KMS-11 (cell line): ENCODE data around the gene PROCA1.

Experiments
- H2AFZ ChIP-seq: fragments of 200-600 bp; sonication (generic); 2 replicates; pipeline ENCODE4 v1.6.1; 2016; ENCODE audit warnings: antibody characterized with exemption, mixed run types, low read depth
- H3K27ac ChIP-seq: fragments of 200-600 bp; sonication (generic); 2 replicates; pipeline ENCODE4 v1.6.1; 2016; ENCODE audit warnings: mild to moderate bottlenecking, mixed run types
- H3K27me3 ChIP-seq: fragments of 200-600 bp; sonication (generic); 2 replicates; pipeline ENCODE4 v1.6.1; 2017; ENCODE audit warnings: mild to moderate bottlenecking, low read depth, mixed run types, moderate library complexity; ENCODE audit not compliant: insufficient read depth
- H3K36me3 ChIP-seq: fragments of 200-600 bp; sonication (generic); 2 replicates; pipeline ENCODE4 v1.6.1; 2017; ENCODE audit warnings: mild to moderate bottlenecking, mixed run types; ENCODE audit not compliant: insufficient read depth
- H3K4me1 ChIP-seq: fragments of 200-600 bp; sonication (generic); 2 replicates; pipeline ENCODE4 v1.6.1; 2016; ENCODE audit warnings: mild to moderate bottlenecking, low read depth, mixed run types; ENCODE audit not compliant: poor library complexity, severe bottlenecking
- H3K4me2 ChIP-seq: fragments of 200-600 bp; sonication (generic); 2 replicates; pipeline ENCODE4 v1.7.0; 2016; ENCODE audit warnings: mild to moderate bottlenecking, mixed run types
- H3K4me3 ChIP-seq: fragments of 200-600 bp; sonication (generic); IDR thresholded peaks from 2 replicates; pipeline ENCODE4 v1.6.1; 2017; ENCODE audit warnings: low read depth, low read length, mixed read lengths; ENCODE audit not compliant: insufficient read depth
- H3K79me2 ChIP-seq: fragments of 200-600 bp; sonication (generic); 2 replicates; pipeline ENCODE4 v1.6.1; 2016; ENCODE audit warnings: low read depth, mixed run types; ENCODE audit not compliant: insufficient read depth
- H3K9ac ChIP-seq: fragments of 200-600 bp; sonication (generic); 2 replicates; pipeline ENCODE4 v1.6.1; 2016; ENCODE audit warnings: mild to moderate bottlenecking, mixed run types
- H4K20me1 ChIP-seq: fragments of 200-600 bp; sonication (generic); 2 replicates; pipeline ENCODE4 v1.6.1; 2016; ENCODE audit warnings: mild to moderate bottlenecking, mixed run types; ENCODE audit not compliant: insufficient read depth
- TF ChIP-seq, protein P1 (sequence below): fragments of 200-600 bp; sonication (generic); conservative IDR thresholded peaks from 2 replicates; pipeline ENCODE4 v1.6.1; 2017; ENCODE audit warnings: low read depth, mild to moderate bottlenecking, antibody characterized with exemption, low read length, moderate library complexity, mixed read lengths

Gene PROCA1

DNA sequence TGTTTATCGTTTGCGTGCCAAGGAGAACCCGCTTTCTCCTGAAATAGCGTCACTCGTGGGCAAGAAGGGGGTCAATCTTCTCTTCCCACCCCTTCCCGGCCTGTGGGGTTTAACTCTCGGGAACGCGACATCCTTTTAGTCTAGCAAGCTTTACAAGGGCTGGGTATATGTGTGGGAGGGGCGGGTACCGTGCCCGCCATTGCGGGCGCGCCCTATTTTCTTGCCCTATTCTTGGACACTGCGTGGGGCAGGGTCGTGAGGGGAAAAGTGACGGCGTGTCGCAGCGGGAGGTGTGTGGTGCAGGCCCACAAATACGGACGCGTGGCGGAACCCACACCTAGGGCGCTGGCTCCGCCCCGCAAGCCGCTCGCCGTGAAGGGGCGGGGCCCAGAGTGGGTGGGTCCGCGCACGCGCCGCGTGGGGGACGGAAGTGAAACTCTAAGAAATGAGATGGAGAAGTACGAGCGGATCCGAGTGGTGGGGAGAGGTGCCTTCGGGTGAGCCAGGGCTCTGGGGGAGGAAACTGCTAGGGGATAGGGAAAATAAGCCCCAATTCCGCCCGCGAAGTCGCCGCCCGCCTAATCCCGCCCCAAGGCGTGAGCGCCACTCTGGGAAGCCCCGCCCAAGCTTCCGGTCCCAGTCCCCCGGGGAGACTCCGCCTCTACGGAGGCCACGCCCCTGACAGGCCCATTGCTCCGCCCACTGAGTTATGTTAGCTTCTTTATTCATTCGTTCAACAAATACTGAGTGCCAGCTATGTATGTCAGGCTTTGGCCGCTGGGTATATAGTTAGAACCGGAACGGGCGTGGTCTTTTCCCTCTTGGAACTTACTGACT lies 16.9 kb upstream of the PROCA1 start, which contains the start of gene NEK8:
Gene NEK8 (plus strand): TSS at position 425 of the 837 bp plus-strand sequence. CDS start 26 bp downstream, at position 451.
- TF ChIP-seq, protein P1, sequence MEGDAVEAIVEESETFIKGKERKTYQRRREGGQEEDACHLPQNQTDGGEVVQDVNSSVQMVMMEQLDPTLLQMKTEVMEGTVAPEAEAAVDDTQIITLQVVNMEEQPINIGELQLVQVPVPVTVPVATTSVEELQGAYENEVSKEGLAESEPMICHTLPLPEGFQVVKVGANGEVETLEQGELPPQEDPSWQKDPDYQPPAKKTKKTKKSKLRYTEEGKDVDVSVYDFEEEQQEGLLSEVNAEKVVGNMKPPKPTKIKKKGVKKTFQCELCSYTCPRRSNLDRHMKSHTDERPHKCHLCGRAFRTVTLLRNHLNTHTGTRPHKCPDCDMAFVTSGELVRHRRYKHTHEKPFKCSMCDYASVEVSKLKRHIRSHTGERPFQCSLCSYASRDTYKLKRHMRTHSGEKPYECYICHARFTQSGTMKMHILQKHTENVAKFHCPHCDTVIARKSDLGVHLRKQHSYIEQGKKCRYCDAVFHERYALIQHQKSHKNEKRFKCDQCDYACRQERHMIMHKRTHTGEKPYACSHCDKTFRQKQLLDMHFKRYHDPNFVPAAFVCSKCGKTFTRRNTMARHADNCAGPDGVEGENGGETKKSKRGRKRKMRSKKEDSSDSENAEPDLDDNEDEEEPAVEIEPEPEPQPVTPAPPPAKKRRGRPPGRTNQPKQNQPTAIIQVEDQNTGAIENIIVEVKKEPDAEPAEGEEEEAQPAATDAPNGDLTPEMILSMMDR, result no peak
- Histone ChIP-seq H3K4me1 (peaks cover 42% of the 10 kb centered on the region), H3K36me3 (peaks cover 7% of the 10 kb centered on the region; the same call in 1 of the 2 replicates), H4K20me1 (no peaks in the 10 kb centered on the region), H2AFZ (peak within 1 kb of the TSS; percentile 77), H3K79me2 (peaks cover 5% of the 10 kb centered on the region; the same call in 1 of the 2 replicates), H3K27me3 (no peaks in the 10 kb centered on the region), H3K9ac (peak within 1 kb of the TSS; percentile 70), H3K27ac (peak within 1 kb of the TSS; percentile 88), H3K4me2 (peak within 1 kb of the TSS; percentile 67), H3K4me3 (peak within 1 kb of the TSS; percentile 63)

DNA sequence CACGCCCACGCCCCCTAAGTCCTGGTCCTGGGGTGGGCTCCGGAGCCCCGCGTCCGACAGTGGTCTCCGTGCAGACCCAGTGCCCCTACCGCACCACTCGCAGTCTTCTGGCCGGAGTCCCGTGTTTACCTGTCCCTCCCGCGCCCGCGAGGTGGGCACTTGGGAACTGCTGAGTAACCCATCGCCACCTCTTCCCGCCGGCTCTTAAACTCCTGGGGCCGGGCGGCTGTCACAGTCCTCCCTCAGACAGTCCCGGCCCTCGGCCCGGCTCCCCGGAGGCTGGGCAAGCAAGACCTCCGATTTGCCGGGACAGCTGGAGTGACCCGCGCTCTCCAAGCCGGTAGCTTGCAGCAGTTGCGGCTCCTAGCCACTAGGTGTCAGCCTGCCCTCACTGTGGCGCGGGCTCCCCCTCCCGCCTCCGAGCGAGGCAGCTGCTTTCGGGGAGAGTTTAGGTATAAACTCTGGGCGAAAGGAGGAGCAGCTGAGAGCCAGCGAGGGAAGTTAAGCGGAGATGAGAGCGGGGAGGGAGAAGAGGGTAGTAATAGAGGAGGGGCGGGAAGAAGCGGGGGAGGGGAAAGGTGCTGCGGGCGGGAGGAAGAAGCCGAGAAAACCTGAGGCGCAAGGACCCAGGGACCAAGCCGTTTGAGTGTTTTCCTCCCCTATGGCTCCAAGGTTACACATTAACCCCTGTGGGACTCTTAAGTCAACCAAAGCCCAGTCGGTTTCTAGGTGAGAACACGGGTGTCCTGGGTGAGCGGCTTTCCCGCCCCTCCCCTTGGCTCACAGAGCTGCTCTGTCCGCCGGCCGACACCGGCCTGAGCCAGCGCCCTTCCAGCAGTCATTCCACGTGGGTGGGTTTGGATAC lies 15.2 kb upstream of the PROCA1 start:
- no peak overlapping the region for H3K4me3 ChIP-seq
- no peaks in the 10 kb centered on the region for H4K20me1 ChIP-seq
- H3K27me3 ChIP-seq, result no peaks in the 10 kb centered on the region
- H3K27ac ChIP-seq, result peak overlapping the region; percentile 88
- H3K4me2 ChIP-seq, result peak overlapping the region; percentile 67
- H3K79me2 ChIP-seq, result peaks cover 21% of the 10 kb centered on the region
- peaks cover 53% of the 10 kb centered on the region for H3K4me1 ChIP-seq
- peaks cover 14% of the 10 kb centered on the region; the same call in 1 of the 2 replicates for H3K36me3 ChIP-seq
- TF ChIP-seq, protein P1, result peak; percentile 97
- H3K9ac ChIP-seq, result peak overlapping the region; percentile 70; the same call in 1 of the 2 replicates
- peak overlapping the region; percentile 77 for H2AFZ ChIP-seq

GRCh38 chr17:28726226-28726626 lies 14.5 kb upstream of the PROCA1 start, which contains the start of gene TLCD1:
Gene TLCD1, minus strand, starts transcription at chr17:28726233. Its CDS starts 136 bp downstream, at chr17:28726097.
- H3K27me3 ChIP-seq, result no peaks in the 10 kb centered on the region
- no peak within 1 kb of the TSS for H3K4me3 ChIP-seq
- H3K36me3 ChIP-seq, result peaks cover 21% of the 10 kb centered on the region; the same call in 1 of the 2 replicates
- H3K79me2 ChIP-seq, result peaks cover 27% of the 10 kb centered on the region
- H3K27ac ChIP-seq, result peak within 1 kb of the TSS; percentile 88
- peak within 1 kb of the TSS; percentile 73 for H3K4me2 ChIP-seq
- peaks cover 60% of the 10 kb centered on the region for H3K4me1 ChIP-seq
- peak within 1 kb of the TSS; percentile 77 for H2AFZ ChIP-seq
- 0 out of 2 replicates have a peak, but pooled peaks cover 5% of the 10 kb centered on the region for H4K20me1 ChIP-seq
- TF ChIP-seq, protein P1, result no peak
- H3K9ac ChIP-seq, result peak within 1 kb of the TSS; percentile 80

DNA sequence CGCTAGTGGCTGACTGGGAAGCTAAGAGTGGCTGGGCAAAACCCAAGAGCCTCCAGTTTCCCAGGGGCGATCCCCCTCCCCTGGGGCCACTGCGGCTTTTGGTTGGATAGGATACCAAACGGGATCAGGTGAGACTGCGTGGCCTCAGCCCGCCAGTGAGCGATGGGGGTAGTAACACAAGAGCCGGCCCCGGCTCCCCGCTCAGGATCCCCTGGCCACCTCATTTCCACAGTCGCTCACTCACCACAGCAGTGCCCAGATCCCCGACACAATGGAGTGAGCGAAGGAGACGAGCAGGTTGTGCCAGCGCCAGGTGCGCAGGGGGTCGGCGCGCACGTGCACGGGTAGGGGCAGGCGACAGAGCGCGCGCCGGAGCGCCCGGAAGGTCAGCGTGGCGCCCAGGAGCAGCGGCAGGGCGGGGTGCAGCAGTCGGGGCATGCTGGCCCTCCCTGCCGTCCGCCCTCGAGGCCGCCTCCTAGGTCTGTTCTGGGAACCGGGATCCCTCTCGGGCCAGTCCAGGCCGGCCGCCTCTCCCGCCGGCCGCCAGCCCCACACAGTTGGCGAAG lies 14.1 kb upstream of the PROCA1 start:
- Histone ChIP-seq H4K20me1 (0 out of 2 replicates have a peak, but pooled peaks cover 5% of the 10 kb centered on the region), H3K27ac (peak overlapping the region; percentile 74), H3K9ac (peak overlapping the region; percentile 80), H3K27me3 (no peaks in the 10 kb centered on the region), H3K36me3 (peaks cover 25% of the 10 kb centered on the region; the same call in 1 of the 2 replicates), H3K4me1 (peaks cover 61% of the 10 kb centered on the region), H3K4me3 (no peak overlapping the region), H3K79me2 (peaks cover 32% of the 10 kb centered on the region), H3K4me2 (peak overlapping the region; percentile 73), H2AFZ (peak overlapping the region; percentile 52; the same call in 1 of the 2 replicates)
- TF ChIP-seq, protein P1, result no peak; the same call in 1 of the 2 replicates
